K562 (cell line): ENCODE data around the gene PXMP2. TPM values are rescaled to one million over a fixed set of nuclear protein-coding genes. Genes with fewer than 3 reads are reported as not detected.

Source experiments
- HMGN3 ChIP-seq: IDR thresholded peaks from 2 replicates; pipeline ENCODE4 v1.6.1; 2011; ENCODE audit warnings: borderline replicate concordance, low read depth, mild to moderate bottlenecking, mixed read lengths, low read length; ENCODE audit not compliant: insufficient read length; ENCODE audit errors: extremely low read depth
- REST ChIP-seq, 2 experiments: fragments of 450-650 bp; formaldehyde crosslinking in 1 of 2; IDR thresholded peaks; 2 replicates each; pipeline versions ENCODE4 v1.4.0 to v1.6.1; 2014 to 2020; ENCODE audit warnings: mild to moderate bottlenecking in 2 of 2, borderline replicate concordance in 1 of 2, low read depth in 1 of 2
- SUPT5H ChIP-seq: fragments of 450-650 bp; IDR thresholded peaks from 2 replicates; pipeline ENCODE4 v1.6.1; 2016
- polyA plus RNA-seq, 8 experiments: library from polyadenylated mRNA; depleted of rRNA in 4 of 8; stranded (reverse) in 5 of 8; unstranded in 3 of 8; fragments of >200 nt; fragmentation: Nextera tagmentation in 2 of 8; fragmentation: Illumina TruSeq in 1 of 8; extraction: Ambion mirVana in 2 of 8; extraction: Trizol in 1 of 8; gene quantifications; 2 replicates each; pipeline versions ENCODE4 v1.2.1 to v1.2.3, GENCODE V29; 2011 to 2014; ENCODE audit warnings: inconsistent platforms in 1 of 8, missing spikeins in 1 of 8
- total RNA-seq, 7 experiments: library from RNA; depleted of rRNA in 6 of 7; stranded (reverse); fragments of >200 nt in 6 of 7; fragmentation: Illumina TruSeq in 2 of 7; extraction: Trizol in 2 of 7; gene quantifications; 2 replicates each; pipeline versions ENCODE4 v1.2.1 to v1.2.3, GENCODE V29; 2011 to 2021; ENCODE audit warnings: low replicate concordance in 1 of 7

Gene PXMP2
- total and polyA plus RNA-seq, 9 of the 15 experiments (the other 6 are each of a cell fraction or from before 2014, with no cell fraction given): 3.0 to 66.1 (median 44.7) TPM

- 0 out of 2 replicates have a peak, but pooled peaks have one; percentile 10 for TF ChIP-seq REST (IDR thresholded peaks at IDR 0.05; ENCODE audit: borderline replicate concordance)
- TF ChIP-seq REST (CRISPR knock-in tag; IDR thresholded peaks at IDR 0.05; ENCODE audit: low read depth): no peak
- TF ChIP-seq SUPT5H: 0 out of 2 replicates have a peak, but pooled peaks have one; percentile 22
- TF ChIP-seq HMGN3: no peak
These were observed 48.6 kb upstream of the PXMP2 start (continued) for GRCh38 chr12:132638541-132639408.
